Subcutaneous adipose tissue (tissue), 4 donors: ENCODE results near the gene UBQLN1. TPM values are rescaled to one million over a fixed set of nuclear protein-coding genes. Genes with fewer than 3 reads are reported as not detected.

Source experiments
- total RNA-seq, 4 donors: library from RNA; depleted of rRNA; stranded (reverse); fragments of >200 nt; gene quantifications; one replicate each; pipeline ENCODE4 v1.1.0, GENCODE V29; 2016
- TF ChIP-seq, protein P1 (sequence below): fragments of 450-650 bp; IDR thresholded peaks from one replicate; pipeline ENCODE4 v1.5.1; 2016; ENCODE audit warnings: low read depth, mild to moderate bottlenecking, control low read depth, antibody characterized with exemption, moderate library complexity

Gene UBQLN1
- total RNA-seq, 4 donors from 2014 or later, result 106 to 138 (median 126) TPM

DNA sequence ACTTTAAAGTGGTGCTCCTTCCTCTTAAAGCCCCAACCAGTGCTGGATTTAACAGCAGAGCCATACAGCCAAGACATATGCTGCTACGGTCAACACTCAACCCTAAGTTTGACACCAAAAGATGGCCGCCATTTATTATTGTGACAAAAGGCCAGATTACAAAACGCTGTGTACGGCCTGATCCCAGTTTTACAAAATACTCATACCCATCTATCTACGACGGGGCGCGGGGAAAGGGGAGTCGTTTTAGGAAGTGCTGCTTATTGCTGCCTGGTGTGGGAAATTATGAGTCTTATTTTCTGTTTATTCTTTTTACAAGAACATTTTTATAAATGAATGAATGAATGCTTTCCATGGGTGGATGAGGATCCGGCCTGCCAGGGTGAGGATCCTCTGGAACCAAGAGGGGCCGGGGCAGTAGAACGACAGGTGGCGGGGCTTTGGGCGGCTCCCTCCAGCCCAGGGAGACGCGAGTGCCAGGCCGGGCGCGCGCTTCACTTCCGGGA lies 85.3 kb downstream of the UBQLN1 start:
- TF ChIP-seq, protein P1, sequence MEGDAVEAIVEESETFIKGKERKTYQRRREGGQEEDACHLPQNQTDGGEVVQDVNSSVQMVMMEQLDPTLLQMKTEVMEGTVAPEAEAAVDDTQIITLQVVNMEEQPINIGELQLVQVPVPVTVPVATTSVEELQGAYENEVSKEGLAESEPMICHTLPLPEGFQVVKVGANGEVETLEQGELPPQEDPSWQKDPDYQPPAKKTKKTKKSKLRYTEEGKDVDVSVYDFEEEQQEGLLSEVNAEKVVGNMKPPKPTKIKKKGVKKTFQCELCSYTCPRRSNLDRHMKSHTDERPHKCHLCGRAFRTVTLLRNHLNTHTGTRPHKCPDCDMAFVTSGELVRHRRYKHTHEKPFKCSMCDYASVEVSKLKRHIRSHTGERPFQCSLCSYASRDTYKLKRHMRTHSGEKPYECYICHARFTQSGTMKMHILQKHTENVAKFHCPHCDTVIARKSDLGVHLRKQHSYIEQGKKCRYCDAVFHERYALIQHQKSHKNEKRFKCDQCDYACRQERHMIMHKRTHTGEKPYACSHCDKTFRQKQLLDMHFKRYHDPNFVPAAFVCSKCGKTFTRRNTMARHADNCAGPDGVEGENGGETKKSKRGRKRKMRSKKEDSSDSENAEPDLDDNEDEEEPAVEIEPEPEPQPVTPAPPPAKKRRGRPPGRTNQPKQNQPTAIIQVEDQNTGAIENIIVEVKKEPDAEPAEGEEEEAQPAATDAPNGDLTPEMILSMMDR, result no peak

DNA sequence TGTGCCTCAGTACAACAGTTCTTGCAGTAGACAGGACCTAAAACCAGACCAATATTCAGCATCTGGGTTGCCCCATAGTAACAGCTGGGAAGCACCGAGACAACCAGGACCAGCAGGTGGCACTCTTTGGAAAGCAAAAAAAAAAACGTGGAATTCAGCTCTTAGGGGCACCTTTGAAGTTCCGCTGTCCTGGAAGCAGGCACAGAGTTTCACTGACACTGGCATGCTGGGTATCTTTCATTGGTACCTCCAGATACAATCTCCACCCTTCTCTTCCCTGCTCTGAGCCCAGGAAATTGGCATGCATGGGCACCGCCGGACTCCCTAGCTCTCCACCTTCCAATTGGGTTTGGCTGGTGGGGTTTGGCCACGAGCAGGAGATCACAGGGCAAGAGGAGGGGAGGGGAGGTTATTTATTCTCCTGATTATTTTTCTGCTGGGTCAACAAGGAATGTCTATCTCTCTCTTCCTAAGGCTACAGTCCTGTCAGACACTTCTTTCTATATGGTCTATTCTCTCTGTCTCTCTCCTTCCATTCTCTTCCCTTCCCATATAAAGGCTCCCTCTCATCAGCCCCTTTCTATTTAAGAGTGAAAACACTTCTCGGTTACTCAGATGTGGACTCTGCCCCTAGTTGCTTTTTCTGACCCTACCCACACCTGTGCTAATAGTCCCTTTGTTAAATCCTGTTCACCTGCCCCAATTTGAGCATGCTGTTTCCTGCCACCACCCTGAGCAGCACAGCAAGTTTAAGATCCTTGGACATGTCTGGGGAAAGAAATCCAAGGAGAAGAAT lies 86.7 kb downstream of the UBQLN1 start:
- TF ChIP-seq, protein P1, result no peak

DNA sequence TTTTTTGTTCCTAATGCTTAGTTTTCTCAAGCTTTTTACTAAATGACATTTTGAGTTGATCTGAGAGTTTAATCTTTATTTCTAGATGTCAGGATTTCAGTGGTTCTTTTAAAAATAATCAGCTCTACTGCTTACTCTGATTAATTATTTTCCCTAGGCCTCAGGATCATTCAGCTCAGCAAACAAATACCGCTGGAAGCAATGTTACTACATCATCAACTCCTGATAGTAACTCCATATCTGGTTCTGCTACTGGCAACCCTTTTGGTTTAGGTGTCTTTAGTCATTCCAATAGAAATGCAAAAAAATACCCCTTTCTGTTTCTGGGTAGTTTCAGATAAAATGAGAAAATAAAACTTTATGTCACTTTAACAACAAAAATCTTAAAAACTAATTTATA lies 90.5 kb downstream of the UBQLN1 start:
- TF ChIP-seq, protein P1, result no peak

Other genes with a start within 250 kb of the UBQLN1 start
- 10 to 100 TPM; 10.4 to 19.6 (median 16.4) TPM for gene FRMD3, start 169.6 kb downstream of the UBQLN1 start, total RNA-seq
- gene IDNK, start 84.8 kb downstream of the UBQLN1 start, total RNA-seq, result 10 to 100 TPM in 1 of 4 donors, 1 to 10 TPM in 3; 1.3 to 23.6 (median 9.1) TPM
- 10 to 100 TPM in 3 of 4 donors, 1 to 10 TPM in 1; 9.3 to 17.5 (median 15.9) TPM for gene GKAP1, start 109.8 kb upstream of the UBQLN1 start, total RNA-seq
- 1 to 10 TPM; 4.1 to 5.9 (median 5.6) TPM for gene KIF27, start 213.5 kb upstream of the UBQLN1 start, total RNA-seq